ENCODE measurements around the gene DAZAP1. TPM values are rescaled to one million over a fixed set of nuclear protein-coding genes. Genes with fewer than 3 reads are reported as not detected.
A peak's percentile ranks its signal among the peaks of the same experiment; 100 is the strongest.

The DAZAP1 gene
- total RNA-seq, 1 experiment from 2014 or later: 360 TPM

- 0 out of 2 replicates have a peak, but pooled peaks have one; percentile 33 for TF ChIP-seq ERG (CRISPR knock-in tag; IDR thresholded peaks at IDR 0.05)
- TF ChIP-seq MXD4 (CRISPR knock-in tag; IDR thresholded peaks at IDR 0.05; ENCODE audit: borderline replicate concordance): no peak
- no peak for TF ChIP-seq E2F4 (CRISPR knock-in tag; IDR thresholded peaks at IDR 0.05; ENCODE audit: borderline replicate concordance, low read depth)
- TF ChIP-seq FOXP4 (CRISPR knock-in tag; IDR thresholded peaks at IDR 0.05): peak; percentile 63
- no peak for TF ChIP-seq ZNF416 (CRISPR knock-in tag; IDR thresholded peaks at IDR 0.05)
- peak; percentile 62; the same call in 1 of the 2 replicates for TF ChIP-seq ZNF396 (CRISPR knock-in tag; IDR thresholded peaks at IDR 0.05; ENCODE audit: borderline replicate concordance)
- peak; percentile 95 for TF ChIP-seq ARID4B (CRISPR knock-in tag; IDR thresholded peaks at IDR 0.05; ENCODE audit: borderline replicate concordance)
- no peak for TF ChIP-seq ZNF317 (CRISPR knock-in tag; IDR thresholded peaks at IDR 0.05; ENCODE audit: borderline replicate concordance, low read depth)
- TF ChIP-seq ZNF671 (CRISPR knock-in tag; IDR thresholded peaks at IDR 0.05): no peak
- peak; percentile 49; the same call in 1 of the 2 replicates for TF ChIP-seq NR2C2 (CRISPR knock-in tag; IDR thresholded peaks at IDR 0.05)
- no peak for TF ChIP-seq ZNF425 (CRISPR knock-in tag; conservative IDR thresholded peaks at IDR 0.05)
- TF ChIP-seq CREB1 (CRISPR knock-in tag; IDR thresholded peaks at IDR 0.05): no peak
- TF ChIP-seq ZNF219 (CRISPR knock-in tag; IDR thresholded peaks at IDR 0.05; ENCODE audit: borderline replicate concordance): 0 out of 2 replicates have a peak, but pooled peaks have one; percentile 75
- peak; percentile 91 for TF ChIP-seq ETV6 (CRISPR knock-in tag; IDR thresholded peaks at IDR 0.05)
- TF ChIP-seq SP1 (CRISPR knock-in tag; conservative IDR thresholded peaks at IDR 0.05): peak; percentile 95
- no peak for TF ChIP-seq GRHL2 (CRISPR knock-in tag; IDR thresholded peaks at IDR 0.05; ENCODE audit: insufficient replicate concordance, severe bottlenecking)
- peak; percentile 91; the same call in 1 of the 2 replicates for TF ChIP-seq SMAD3 (CRISPR knock-in tag; IDR thresholded peaks at IDR 0.05; ENCODE audit: borderline replicate concordance)
- peak; percentile 47; the same call in 1 of the 2 replicates for TF ChIP-seq ZNF532 (CRISPR knock-in tag; IDR thresholded peaks at IDR 0.05; ENCODE audit: borderline replicate concordance)
- peak; percentile 76; the same call in 1 of the 2 replicates for TF ChIP-seq PRRX2 (CRISPR knock-in tag; IDR thresholded peaks at IDR 0.05)
- no peak for TF ChIP-seq ELF4 (CRISPR knock-in tag; IDR thresholded peaks at IDR 0.05; ENCODE audit: low read depth)
- TF ChIP-seq OVOL2 (CRISPR knock-in tag; IDR thresholded peaks at IDR 0.05; ENCODE audit: borderline replicate concordance): no peak; the same call in 1 of the 2 replicates
Observed at GRCh38 chr19:1383312-1384084, 23.9 kb upstream of the DAZAP1 start, which contains the start of gene NDUFS7 (continued).
